22Rv1 (cell line): ENCODE data around the gene CSNK1D.

Experiments used
- H3K27ac ChIP-seq: fragments of 450-650 bp; 2 replicates; pipeline ENCODE4 v1.5.1; 2017
- ZFX ChIP-seq: fragments of 450-650 bp; IDR thresholded peaks from 2 replicates; pipeline ENCODE4 v1.6.1; 2017; ENCODE audit warnings: antibody characterized with exemption, borderline replicate concordance
- TF ChIP-seq, protein P1 (sequence below): fragments of 450-650 bp; IDR thresholded peaks from 2 replicates; pipeline ENCODE4 v1.5.1; 2017; ENCODE audit warnings: mild to moderate bottlenecking

The CSNK1D gene

DNA sequence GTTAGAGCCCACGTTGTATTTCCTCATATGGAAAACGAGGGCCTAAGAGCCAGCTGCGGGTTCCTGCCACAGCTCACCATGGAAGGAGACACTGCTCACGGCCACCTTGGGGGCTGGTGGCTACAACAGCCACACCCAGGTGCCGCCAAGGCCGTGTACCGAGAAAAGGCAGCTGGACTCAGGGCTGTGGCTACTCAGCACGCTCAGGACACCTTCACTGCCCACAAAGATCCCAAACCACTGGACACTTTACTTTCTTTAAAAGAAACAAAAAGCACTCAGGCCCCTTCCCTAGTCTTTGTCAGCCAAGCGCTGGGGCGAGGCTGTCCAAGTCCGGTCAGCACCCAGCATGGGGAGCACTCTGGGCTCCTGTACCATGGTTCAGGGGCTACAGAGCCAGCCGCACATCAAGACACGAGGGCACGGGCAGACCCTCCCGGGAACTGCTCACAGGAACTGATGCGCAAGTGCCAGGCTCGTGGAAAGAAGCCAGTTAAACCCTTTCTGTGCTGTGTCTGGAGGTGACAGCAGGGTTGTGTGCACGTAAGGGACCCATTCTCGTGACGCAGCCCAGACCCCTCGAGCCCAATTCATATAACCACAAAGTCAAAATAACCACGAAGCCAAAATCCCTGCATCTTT, 26.2 kb downstream of the CSNK1D start:
- peak overlapping the region; percentile 27; the same call in 1 of the 2 replicates for H3K27ac ChIP-seq
- TF ChIP-seq ZFX: no peak
- TF ChIP-seq, protein P1, sequence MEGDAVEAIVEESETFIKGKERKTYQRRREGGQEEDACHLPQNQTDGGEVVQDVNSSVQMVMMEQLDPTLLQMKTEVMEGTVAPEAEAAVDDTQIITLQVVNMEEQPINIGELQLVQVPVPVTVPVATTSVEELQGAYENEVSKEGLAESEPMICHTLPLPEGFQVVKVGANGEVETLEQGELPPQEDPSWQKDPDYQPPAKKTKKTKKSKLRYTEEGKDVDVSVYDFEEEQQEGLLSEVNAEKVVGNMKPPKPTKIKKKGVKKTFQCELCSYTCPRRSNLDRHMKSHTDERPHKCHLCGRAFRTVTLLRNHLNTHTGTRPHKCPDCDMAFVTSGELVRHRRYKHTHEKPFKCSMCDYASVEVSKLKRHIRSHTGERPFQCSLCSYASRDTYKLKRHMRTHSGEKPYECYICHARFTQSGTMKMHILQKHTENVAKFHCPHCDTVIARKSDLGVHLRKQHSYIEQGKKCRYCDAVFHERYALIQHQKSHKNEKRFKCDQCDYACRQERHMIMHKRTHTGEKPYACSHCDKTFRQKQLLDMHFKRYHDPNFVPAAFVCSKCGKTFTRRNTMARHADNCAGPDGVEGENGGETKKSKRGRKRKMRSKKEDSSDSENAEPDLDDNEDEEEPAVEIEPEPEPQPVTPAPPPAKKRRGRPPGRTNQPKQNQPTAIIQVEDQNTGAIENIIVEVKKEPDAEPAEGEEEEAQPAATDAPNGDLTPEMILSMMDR: no peak

DNA sequence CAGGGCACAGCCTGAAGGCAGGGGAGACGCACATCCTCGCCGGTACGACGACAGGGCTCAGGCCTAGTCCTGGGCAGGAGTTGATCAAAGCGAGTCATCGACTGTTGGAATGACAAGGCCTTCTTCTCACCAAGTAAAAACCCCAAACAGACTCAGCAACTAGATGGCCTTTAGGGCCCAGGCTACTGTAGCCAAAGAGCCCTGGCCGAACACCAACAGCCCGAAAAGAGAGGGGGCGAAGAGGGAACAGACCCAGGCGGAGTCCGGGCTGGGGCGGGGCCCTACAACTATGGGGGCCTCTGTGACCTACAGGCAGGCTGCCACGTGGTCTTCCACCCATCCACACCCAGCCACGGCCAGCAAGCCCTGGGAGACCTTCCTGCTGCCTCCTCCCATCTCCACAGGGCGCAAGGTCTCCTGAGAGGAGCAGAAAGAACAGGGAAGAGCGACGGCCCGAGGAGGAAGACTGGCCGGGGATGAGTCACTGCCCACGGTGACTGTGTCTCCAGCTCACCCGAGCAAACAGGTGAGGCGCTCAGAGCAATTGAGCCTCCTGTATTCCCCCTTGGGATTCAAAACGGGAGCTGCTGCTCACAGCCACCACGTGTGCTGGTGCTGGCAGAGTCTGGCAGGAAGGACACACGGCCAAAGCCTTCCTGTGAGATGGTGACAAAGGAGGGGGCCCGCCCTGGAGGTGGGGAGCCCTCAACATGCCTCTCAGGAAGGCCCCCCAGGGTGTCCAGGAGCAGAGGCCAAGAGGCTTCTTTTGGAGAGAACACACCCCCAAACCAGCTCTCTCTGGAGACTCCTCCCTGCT, 26.9 kb downstream of the CSNK1D start:
- H3K27ac ChIP-seq: peak overlapping the region; percentile 27; the same call in 1 of the 2 replicates

DNA sequence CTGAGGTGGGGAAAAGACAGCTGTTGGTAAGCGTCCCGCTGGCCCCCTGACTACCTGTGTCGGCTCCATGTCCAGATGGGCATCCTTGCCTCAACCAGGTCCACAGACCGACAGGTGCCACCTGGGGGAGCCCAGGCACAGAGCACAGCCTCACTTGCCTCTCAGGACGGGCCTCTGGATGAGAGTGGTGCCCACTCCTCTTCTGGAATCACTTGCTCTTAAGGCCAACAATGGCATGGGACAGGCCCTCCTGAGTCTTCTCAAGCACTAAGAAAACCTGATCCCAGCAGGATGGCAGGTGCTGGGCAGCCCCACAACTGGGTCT, 27.5 kb downstream of the CSNK1D start:
- no peak overlapping the region for H3K27ac ChIP-seq
- TF ChIP-seq ZFX: no peak
- TF ChIP-seq, protein P1: no peak

More for the DNA sequence above, 26.9 kb downstream of the CSNK1D start:
- no peak for TF ChIP-seq ZFX
- TF ChIP-seq, protein P1: no peak

DNA sequence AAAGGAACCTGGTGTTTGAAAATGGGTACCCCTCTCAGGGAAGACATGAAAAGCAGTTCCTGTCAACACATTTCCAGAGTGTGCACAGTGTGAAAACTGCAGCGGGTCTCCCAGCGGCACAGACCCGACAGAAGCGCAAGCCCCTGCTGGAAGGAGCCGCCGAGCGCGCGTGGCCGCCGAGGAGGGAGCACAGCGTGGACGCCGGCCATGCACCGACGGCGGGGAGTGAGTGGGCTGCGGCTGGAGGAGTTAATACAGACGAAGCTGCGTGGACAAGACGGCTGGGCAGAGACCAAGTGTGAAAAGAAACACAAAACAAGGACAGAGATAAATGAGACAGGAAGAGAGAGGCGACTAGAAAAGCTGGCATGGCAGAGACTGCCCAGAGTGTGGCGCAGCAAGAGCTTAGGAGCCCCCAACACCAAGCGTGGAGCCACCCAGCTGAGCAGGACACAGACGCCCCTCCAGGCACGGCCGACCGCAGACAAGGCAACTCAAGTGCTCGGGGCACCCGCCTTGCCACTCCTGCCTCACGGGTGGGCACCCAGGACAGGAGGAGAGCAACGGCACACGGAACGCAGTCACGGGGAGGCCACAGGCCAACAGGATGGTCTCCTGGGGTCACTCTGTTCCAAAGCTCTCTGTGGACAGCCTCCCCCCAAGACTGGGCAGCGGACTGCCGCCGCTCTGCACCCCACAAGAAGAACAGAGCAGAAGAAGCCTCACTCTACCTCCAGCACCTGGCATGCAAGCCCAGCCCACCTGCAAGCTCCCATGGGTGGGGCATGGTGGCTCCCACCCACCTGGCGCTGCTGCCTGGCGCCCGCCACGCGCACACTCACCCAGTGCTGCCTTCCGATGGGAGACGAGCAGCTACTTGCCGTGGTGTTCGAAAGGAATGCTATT, 28.1 kb downstream of the CSNK1D start:
- no peak overlapping the region for H3K27ac ChIP-seq
- TF ChIP-seq, protein P1: no peak
- TF ChIP-seq ZFX: no peak

DNA sequence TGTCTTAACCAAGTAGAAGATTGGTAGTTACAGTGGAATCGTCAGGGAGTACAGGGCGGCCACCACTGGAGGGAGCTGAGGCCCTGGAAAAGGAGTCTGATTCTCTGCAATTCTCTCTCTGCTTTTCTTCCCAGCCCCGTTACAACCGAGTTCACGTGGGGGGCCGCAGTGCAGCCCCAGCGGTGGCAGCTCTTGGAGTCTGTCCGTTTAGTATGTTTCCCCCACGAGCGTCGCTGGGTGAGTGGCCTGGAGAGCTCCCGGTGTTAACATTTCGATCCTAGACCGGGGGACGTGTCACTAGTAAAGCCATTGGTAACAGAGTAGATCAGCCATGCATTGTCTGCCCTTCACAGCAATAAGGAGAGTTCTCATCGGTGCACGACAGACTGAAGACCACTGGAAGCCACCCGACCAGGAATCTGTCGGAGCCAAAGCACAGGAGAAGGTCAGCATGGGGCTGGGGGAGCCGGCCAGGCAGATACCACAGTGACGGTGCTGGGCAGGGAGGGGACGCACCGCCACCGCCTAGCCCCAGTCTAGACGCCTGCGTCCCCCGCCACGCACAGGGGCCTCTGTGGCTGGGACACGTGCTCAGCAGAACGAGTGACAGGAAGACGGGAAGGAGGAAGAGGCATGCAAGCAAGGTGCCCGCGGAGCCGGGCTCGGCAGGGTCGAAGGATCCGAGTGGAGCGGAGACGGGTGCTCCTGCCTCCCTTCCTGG, 28.9 kb downstream of the CSNK1D start:
- H3K27ac ChIP-seq: 0 out of 2 replicates have a peak overlapping the region, but pooled peaks have one; percentile 8

More for the DNA sequence above, 28.9 kb downstream of the CSNK1D start:
- TF ChIP-seq, protein P1: peak; percentile 54
- no peak for TF ChIP-seq ZFX
